Mammary epithelial cell (primary cell): ENCODE measurements around the gene PRMT1.

Source experiments
- EZH2 ChIP-seq: IDR thresholded peaks from 2 replicates; pipeline ENCODE4 v1.6.1; 2012; ENCODE audit warnings: low read length, inconsistent platforms, borderline replicate concordance
- TF ChIP-seq, protein P1 (sequence below), 2 donors: IDR thresholded peaks in 1 of 2; conservative IDR thresholded peaks in 1 of 2; 2 replicates each; pipeline ENCODE4 v1.5.1; 2011 to 2012; ENCODE audit warnings: inconsistent platforms in 2 of 2, low read length in 2 of 2, mild to moderate bottlenecking in 2 of 2, control low read depth in 1 of 2, low read depth in 1 of 2; ENCODE audit not compliant: insufficient read depth in 1 of 2; ENCODE audit errors: extremely low read depth in 1 of 2

DNA sequence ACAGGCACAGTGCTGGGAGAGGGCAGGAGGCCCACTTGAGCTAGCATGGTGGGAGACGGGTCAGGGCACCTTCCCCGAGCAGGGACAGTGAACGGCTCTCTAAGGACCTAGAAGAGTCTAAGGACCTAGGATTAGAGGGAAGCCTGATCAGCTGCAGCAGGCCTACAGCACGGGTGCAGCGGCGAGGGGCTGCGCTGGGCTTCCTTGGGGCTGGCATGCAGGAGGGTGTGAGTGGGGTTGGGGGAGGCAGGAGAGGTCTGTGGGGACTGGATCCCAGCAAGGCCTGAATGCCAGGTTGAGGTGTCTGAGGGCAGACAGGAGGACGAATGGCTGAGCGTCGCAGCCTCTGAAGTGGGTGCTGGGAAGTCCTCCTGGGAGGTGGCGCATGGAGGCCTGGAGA lies 31.5 kb upstream of the PRMT1 start:
- TF ChIP-seq, protein P1, sequence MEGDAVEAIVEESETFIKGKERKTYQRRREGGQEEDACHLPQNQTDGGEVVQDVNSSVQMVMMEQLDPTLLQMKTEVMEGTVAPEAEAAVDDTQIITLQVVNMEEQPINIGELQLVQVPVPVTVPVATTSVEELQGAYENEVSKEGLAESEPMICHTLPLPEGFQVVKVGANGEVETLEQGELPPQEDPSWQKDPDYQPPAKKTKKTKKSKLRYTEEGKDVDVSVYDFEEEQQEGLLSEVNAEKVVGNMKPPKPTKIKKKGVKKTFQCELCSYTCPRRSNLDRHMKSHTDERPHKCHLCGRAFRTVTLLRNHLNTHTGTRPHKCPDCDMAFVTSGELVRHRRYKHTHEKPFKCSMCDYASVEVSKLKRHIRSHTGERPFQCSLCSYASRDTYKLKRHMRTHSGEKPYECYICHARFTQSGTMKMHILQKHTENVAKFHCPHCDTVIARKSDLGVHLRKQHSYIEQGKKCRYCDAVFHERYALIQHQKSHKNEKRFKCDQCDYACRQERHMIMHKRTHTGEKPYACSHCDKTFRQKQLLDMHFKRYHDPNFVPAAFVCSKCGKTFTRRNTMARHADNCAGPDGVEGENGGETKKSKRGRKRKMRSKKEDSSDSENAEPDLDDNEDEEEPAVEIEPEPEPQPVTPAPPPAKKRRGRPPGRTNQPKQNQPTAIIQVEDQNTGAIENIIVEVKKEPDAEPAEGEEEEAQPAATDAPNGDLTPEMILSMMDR (conservative IDR thresholded peaks at IDR 0.05 in 1 of 2, IDR thresholded peaks at IDR 0.05 in 1 of 2; ENCODE audit: extremely low read depth in 1 of 2, insufficient read depth in 1 of 2, low read depth in 1 of 2, low read length in 2 of 2) = no peak
- TF ChIP-seq EZH2 = no peak
